NK-92 (cell line): ENCODE data around the gene ANKRD1.

Source experiments
- DNase-seq: peaks from one replicate; lab custom pipeline; 2025; ENCODE audit not compliant: unreplicated experiment; lab: John Stamatoyannopoulos, UW

The ANKRD1 gene

GRCh38 chr10:90936276-90936659, 15.4 kb upstream of the ANKRD1 start:
- DNase-seq, result no peak

GRCh38 chr10:90935581-90936275, 14.8 kb upstream of the ANKRD1 start:
- no peak for DNase-seq

- DNase-seq, result no peak
These were observed 10.3 kb upstream of the ANKRD1 start for GRCh38 chr10:90930971-90931871.

GRCh38 chr10:90930070-90930837, 9.4 kb upstream of the ANKRD1 start:
- DNase-seq, result no peak

GRCh38 chr10:90929179-90929578, 8.3 kb upstream of the ANKRD1 start:
- DNase-seq, result no peak

- DNase-seq, result no peak
These were observed 6.4 kb upstream of the ANKRD1 start for GRCh38 chr10:90927293-90927692.

- no peak for DNase-seq
These were observed 4.5 kb upstream of the ANKRD1 start for GRCh38 chr10:90925079-90926029.

- DNase-seq, result no peak
These were observed 3.7 kb upstream of the ANKRD1 start for GRCh38 chr10:90924552-90924951.

GRCh38 chr10:90923111-90923731, 2.3 kb upstream of the ANKRD1 start:
- no peak for DNase-seq

GRCh38 chr10:90921906-90922305, 1.0 kb upstream of the ANKRD1 start:
- no peak for DNase-seq

GRCh38 chr10:90919683-90920574, 958 bp downstream of the ANKRD1 start:
- DNase-seq, result no peak

- no peak for DNase-seq
These were observed 2.9 kb downstream of the ANKRD1 start for GRCh38 chr10:90917968-90918318.

- no peak for DNase-seq
These were observed 3.5 kb downstream of the ANKRD1 start for GRCh38 chr10:90917238-90917967.

GRCh38 chr10:90916392-90917237, 4.3 kb downstream of the ANKRD1 start:
- DNase-seq, result no peak

- DNase-seq, result no peak
These were observed 5.2 kb downstream of the ANKRD1 start for GRCh38 chr10:90915766-90916075.

GRCh38 chr10:90914992-90915765, 5.7 kb downstream of the ANKRD1 start:
- no peak for DNase-seq
